Stimulated activated naive CD8-positive, alpha-beta T cell treated with anti-CD3 and anti-CD28 coated beads, Interleukin-15, Interleukin-2, amounts not matched to agents 100 U/mL and 50 U/mL, for 24 hours (primary cell): Measurements from ENCODE around the gene INHBA.

Experiments used
- ATAC-seq: fragments of 150-1000 bp; cut with Tn5 transposase; one replicate; pipeline ENCODE4 v1.10.0; 2021
- DNase-seq: peaks from one replicate; pipeline ENCODE4 v3.0.0; 2021

INHBA gene

GRCh38 chr7:41688906-41689305 is 14.0 kb downstream of the INHBA start:
- ATAC-seq (no peak), DNase-seq (no peak)

DNA sequence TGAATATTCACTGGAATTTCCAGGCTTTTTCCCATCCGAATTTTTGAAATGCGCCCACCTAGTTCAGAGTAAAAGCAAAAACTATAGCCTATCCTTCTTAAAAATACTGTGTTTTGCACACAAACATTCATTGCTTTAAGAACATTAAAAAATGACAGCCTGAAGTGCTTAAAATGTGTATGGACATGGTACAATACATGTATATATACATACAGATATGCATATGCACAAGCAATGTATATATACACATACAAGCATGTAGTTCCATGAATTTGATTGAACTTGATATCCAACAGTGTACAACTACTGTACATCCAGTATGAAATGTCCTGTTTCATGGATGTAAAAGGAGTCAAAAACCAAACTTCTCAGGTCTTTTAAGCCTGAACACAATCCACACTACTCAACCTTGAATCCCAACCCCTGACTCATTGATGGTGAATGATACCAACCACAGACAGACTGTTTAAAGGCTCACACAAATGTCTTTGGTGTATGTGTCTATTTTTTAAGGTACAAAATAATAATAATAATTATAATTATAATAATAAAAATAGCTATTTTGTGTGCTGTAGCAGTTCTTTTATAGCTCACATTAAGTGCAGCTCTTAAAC is 14.8 kb downstream of the INHBA start:
- ATAC-seq (no peak), DNase-seq (no peak)

DNA sequence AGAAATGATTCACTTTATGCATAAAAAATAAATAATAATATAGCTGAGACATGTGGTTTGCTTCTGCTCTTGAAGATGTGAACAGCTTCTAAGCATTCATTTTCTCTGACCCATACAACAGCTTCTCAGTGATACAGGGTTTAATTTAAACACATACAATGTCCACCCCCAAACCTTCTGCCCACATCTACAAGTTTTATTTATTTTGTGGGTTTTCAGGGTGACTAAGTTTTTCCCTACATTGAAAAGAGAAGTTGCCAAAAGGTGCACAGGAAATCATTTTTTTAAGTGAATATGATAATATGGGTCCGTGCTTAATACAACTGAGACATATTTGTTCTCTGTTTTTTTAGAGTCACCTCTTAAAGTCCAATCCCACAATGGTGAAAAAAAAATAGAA is 17.2 kb downstream of the INHBA start:
- no peak for DNase-seq
- no peak for ATAC-seq

DNA sequence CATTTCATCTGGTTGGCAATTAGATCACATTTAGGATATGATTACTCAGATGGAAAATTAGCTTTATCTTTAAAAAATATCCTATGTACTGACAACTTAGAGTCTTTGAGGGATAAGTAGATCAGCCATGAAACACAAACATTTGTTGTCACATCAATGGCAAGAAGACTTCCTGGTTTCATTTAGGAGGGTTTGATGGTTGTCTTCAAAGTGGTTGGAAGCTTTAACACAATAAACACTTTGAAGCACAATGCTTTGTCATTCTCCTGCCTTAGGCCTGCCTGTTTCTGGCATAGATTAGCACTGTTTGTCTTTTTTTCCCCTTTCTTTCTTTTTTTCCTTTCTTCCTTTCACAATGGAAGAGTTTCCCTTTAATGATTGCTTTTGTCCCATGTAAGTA is 20.5 kb downstream of the INHBA start:
- ATAC-seq (no peak), DNase-seq (no peak)

DNA sequence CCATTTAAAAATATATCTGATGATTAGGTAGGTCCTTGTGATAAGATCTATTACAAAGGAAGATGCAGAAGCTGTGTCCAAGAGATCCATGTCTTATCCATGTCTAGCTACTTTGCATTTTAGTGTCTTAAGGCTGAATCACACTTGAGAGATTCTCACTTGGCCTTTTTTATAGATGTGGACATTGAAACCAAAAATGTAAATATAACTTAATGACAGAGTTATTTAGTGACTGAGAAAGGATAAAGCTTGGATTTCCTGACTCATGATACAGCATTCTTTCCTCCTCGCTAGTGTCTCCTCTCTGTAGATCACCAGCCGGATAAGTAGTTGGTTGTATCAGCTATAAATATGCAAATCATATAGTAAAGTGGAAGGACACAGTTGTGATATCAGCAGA is 23.3 kb downstream of the INHBA start:
- ATAC-seq (no peak), DNase-seq (no peak)

- DNase-seq (no peak), ATAC-seq (no peak)
Observed at GRCh38 chr7:41674505-41675023, 28.3 kb downstream of the INHBA start.

- ATAC-seq (no peak), DNase-seq (no peak)
Observed at GRCh38 chr7:41661596-41661995, 41.3 kb downstream of the INHBA start.

DNA sequence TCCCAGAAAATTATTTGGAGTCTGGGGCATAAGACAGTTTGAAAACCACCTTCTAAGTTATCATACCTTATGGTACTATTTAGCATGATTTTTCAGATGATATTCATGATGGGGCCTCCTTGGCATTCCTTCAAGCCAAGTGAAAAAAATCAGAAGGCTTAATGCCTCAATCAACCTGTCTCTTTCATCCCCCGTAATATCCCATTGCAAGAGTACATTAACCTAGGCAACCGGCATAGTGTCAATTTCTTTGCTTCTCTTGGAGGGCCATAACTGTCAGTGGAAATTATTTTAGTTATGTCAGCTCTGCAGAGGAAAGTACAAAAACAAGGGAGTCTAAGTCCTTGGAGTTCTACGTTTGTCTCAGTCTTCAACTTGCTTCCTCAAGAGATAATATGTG is 43.4 kb downstream of the INHBA start:
- no peak for DNase-seq
- no peak for ATAC-seq

- no peak for DNase-seq
- ATAC-seq, result no peak
Observed at GRCh38 chr7:41656366-41656765, 46.5 kb downstream of the INHBA start.

GRCh38 chr7:41655426-41655825 is 47.5 kb downstream of the INHBA start:
- ATAC-seq (no peak), DNase-seq (no peak)

DNA sequence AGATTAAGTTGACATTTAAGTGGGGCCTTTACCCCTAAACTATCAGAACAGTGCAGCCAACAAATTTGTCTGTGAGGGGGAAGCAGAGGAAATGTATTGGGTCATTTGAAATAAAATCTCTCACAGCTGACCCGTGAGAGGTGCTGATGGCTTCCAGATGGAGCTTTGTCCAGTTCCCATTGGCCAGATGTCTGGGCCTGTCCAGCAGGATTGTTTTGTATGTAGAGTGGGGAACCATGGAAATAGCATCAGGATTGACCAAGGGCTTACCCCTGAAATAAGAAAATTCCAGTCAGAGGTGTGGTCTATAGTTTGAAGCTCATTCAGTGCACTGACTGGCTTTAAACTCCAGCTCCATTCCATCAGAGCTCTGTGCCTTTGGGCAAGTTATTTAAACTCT is 50.6 kb downstream of the INHBA start:
- no peak for DNase-seq

GRCh38 chr7:41648501-41648900 is 54.4 kb downstream of the INHBA start:
- ATAC-seq (no peak), DNase-seq (no peak)

More for the DNA sequence above, 50.6 kb downstream of the INHBA start:
- no peak for ATAC-seq

- ATAC-seq, result no peak
- DNase-seq, result no peak
Observed at GRCh38 chr7:41643616-41644015, 59.3 kb downstream of the INHBA start.

- no peak for DNase-seq
- no peak for ATAC-seq
Observed at GRCh38 chr7:41641665-41642014, 61.2 kb downstream of the INHBA start.

DNA sequence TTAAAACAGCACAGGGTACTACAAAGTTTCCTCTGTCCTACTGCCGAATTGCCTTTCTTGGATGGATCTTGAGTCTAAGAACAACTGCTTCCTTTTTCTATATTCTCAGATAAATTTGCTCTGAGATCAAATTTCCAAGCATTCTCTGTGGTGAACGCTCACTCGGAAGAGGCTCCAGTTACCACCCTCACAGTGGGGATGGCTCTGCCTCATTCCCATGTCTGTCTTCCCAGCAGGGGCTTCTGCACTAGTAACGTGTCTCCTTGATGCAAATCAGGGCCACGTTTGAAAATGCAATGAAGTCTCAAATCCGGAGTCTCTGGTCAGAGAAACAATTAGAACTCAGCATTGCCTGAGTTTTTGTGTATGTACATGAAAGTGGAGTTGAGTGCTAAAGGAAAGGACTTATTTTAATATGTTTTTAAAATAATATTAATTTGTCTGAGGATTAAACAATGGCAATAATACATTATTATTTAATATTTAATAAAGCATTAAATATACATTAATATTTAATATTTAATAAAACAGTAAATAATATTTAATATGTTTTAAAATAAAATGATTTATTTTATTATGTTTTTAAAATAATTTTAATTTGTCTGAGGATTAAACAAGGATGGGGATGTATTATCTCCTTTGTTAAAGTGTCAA is 61.8 kb downstream of the INHBA start:
- DNase-seq, result no peak
- no peak for ATAC-seq

DNA sequence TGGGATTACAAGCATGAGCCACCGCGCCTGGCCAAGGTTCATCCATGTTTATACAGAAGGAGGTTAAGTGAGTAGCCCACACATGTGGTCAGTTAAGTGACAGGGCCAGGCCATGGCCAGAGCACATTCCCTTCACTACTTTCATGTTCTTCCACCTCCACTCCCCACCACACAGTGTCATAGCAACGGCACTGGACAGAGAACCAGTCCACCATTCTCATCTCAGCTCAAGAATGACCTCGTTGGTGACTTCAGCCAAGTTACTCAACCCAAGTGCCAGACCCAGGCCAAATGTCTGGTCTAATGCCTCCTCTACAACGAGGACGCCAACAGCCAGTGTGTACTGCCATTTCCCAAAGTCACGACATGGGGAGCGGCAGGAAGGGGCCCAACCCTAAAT is 62.4 kb downstream of the INHBA start:
- no peak for DNase-seq
- no peak for ATAC-seq

GRCh38 chr7:41637049-41637448 is 65.8 kb downstream of the INHBA start:
- ATAC-seq (no peak), DNase-seq (no peak)
